CD4-positive, CD25-positive, alpha-beta regulatory T cell (primary cell): ENCODE data around the gene TRIP12. TPM values are rescaled to one million over a fixed set of nuclear protein-coding genes. Genes with fewer than 3 reads are reported as not detected.
A peak's percentile ranks its signal among the peaks of the same experiment; 100 is the strongest.
"Not testable (repeated sequence)": the region's sequence is repeated elsewhere in the genome, so short reads cannot be mapped to it uniquely, and the experiment has no call there.

Experiments used
- ATAC-seq, 2 donors: fragments of 150-1000 bp; cut with Tn5 transposase; one replicate each; pipeline ENCODE4 v1.10.0; 2021; ENCODE audit warnings: low read depth in 2 of 2, moderate number of reproducible peaks in 2 of 2, moderate library complexity in 1 of 2
- DNase-seq, 3 donors: peaks; one replicate each; pipeline versions ENCODE4 v3.0.0 to v3.0.0-alpha.2; 2012 to 2022; ENCODE audit warnings: mixed read lengths in 1 of 3
- H3K27ac ChIP-seq: one replicate; pipeline ENCODE4 v1.7.0; 2013; ENCODE audit warnings: mild to moderate bottlenecking, low read length; ENCODE audit not compliant: insufficient read depth, poor library complexity, severe bottlenecking
- H3K27me3 ChIP-seq: one replicate; pipeline ENCODE4 v1.7.0; 2013; ENCODE audit warnings: low read length; ENCODE audit not compliant: control insufficient read depth, insufficient read depth
- H3K36me3 ChIP-seq: one replicate; pipeline ENCODE4 v1.7.0; 2013; ENCODE audit warnings: mild to moderate bottlenecking, low read length, moderate library complexity; ENCODE audit not compliant: control insufficient read depth, insufficient read depth
- H3K4me1 ChIP-seq: 2 replicates; pipeline ENCODE4 v1.7.0; 2013; ENCODE audit warnings: mild to moderate bottlenecking, low read length; ENCODE audit not compliant: insufficient read depth, control insufficient read depth, poor library complexity, severe bottlenecking
- H3K4me3 ChIP-seq: one replicate; pipeline ENCODE4 v1.7.0; 2013; ENCODE audit warnings: low read depth, mild to moderate bottlenecking, low read length, moderate library complexity
- H3K9me3 ChIP-seq, 2 experiments: 1 replicate in 1 of 2; 2 replicates in 1 of 2; pipeline ENCODE4 v1.7.0; 2013; ENCODE audit warnings: low read length in 2 of 2, mild to moderate bottlenecking in 1 of 2, moderate library complexity in 1 of 2; ENCODE audit not compliant: control insufficient read depth in 2 of 2
- H3K27ac Mint-ChIP-seq, 3 donors: one replicate each; pipeline ENCODE4 v1.8.0; 2020 to 2022; ENCODE audit warnings: mild to moderate bottlenecking in 3 of 3, mixed read lengths in 3 of 3, moderate library complexity in 2 of 3
- H3K27me3 Mint-ChIP-seq: one replicate; pipeline ENCODE4 v1.8.0; 2022; ENCODE audit warnings: mild to moderate bottlenecking, mixed read lengths
- H3K36me3 Mint-ChIP-seq: one replicate; pipeline ENCODE4 v1.8.0; 2020; ENCODE audit warnings: mixed read lengths
- H3K4me1 Mint-ChIP-seq, 4 donors: one replicate each; pipeline ENCODE4 v1.8.0; 2020 to 2022; ENCODE audit warnings: mixed read lengths in 4 of 4, mild to moderate bottlenecking in 1 of 4
- H3K4me3 Mint-ChIP-seq, 4 donors: one replicate each; pipeline ENCODE4 v1.8.0; 2020 to 2022; ENCODE audit warnings: mild to moderate bottlenecking in 4 of 4, mixed read lengths in 4 of 4, moderate library complexity in 3 of 4
- H3K9me3 Mint-ChIP-seq, 7 donors: one replicate each; pipeline ENCODE4 v1.8.0; 2020 to 2022; ENCODE audit warnings: mixed read lengths in 7 of 7, mild to moderate bottlenecking in 3 of 7, moderate library complexity in 2 of 7
- polyA plus RNA-seq, 4 donors: library from polyadenylated mRNA; unstranded; fragments of 300-500 nt; fragmentation: Illumina TruSeq; gene quantifications; one replicate each; pipeline ENCODE4 v1.2.3, GENCODE V29; 2021
- total RNA-seq: library from RNA; stranded (reverse); gene quantifications from one replicate; pipeline ENCODE4 v1.2.3, GENCODE V29; 2022

Gene TRIP12
- total and polyA plus RNA-seq, 5 donors from 2014 or later, result 40.5 to 216 (median 48.3) TPM

GRCh38 chr2:229761663-229762062 is 160.1 kb downstream of the TRIP12 start:
- Mint-ChIP-seq H3K4me3 (no peak overlapping the region), H3K36me3 (peaks cover 22% of the 10 kb centered on the region), H3K27me3 (no peaks in the 10 kb centered on the region), H3K9me3 (no peaks in the 10 kb centered on the region), H3K27ac (no peak overlapping the region), H3K4me1 (no peaks in the 10 kb centered on the region)
- Histone ChIP-seq H3K27ac (no peak overlapping the region), H3K36me3 (peaks cover 27% of the 10 kb centered on the region), H3K4me3 (no peak overlapping the region), H3K9me3 (no peaks in the 10 kb centered on the region), H3K4me1 (no peaks in the 10 kb centered on the region), H3K27me3 (no peaks in the 10 kb centered on the region)
- ATAC-seq (no peak), DNase-seq (no peak)

- H3K27me3 ChIP-seq, H3K27ac Mint-ChIP-seq, H3K36me3 Mint-ChIP-seq, H3K27me3 Mint-ChIP-seq, H3K9me3 Mint-ChIP-seq, H3K27ac ChIP-seq, H3K4me1 Mint-ChIP-seq, H3K36me3 ChIP-seq, H3K9me3 ChIP-seq, H3K4me1 ChIP-seq, DNase-seq, H3K4me3 ChIP-seq, ATAC-seq: not testable (repeated sequence)
- H3K4me3 Mint-ChIP-seq, result peak overlapping the region in 1 of 4 donors; percentile 23
Observed at GRCh38 chr2:229757462-229757861, 164.3 kb downstream of the TRIP12 start.

- no peak for DNase-seq
- Histone ChIP-seq H3K4me3 (no peak overlapping the region), H3K27me3 (no peaks in the 10 kb centered on the region), H3K36me3 (no peaks in the 10 kb centered on the region), H3K9me3 (no peaks in the 10 kb centered on the region), H3K4me1 (no peaks in the 10 kb centered on the region), H3K27ac (no peak overlapping the region)
- ATAC-seq, result no peak
- Mint-ChIP-seq H3K36me3 (no peaks in the 10 kb centered on the region), H3K27me3 (no peaks in the 10 kb centered on the region), H3K4me1 (no peaks in the 10 kb centered on the region), H3K4me3 (no peak overlapping the region), H3K9me3 (no peaks in the 10 kb centered on the region), H3K27ac (no peak overlapping the region)
Observed at GRCh38 chr2:229752970-229753729, 168.7 kb downstream of the TRIP12 start.

GRCh38 chr2:229749779-229750178 is 172.0 kb downstream of the TRIP12 start:
- Mint-ChIP-seq H3K4me1 (no peaks in the 10 kb centered on the region), H3K27ac (peak overlapping the region in 1 of 3 donors; percentile 44)
- DNase-seq, result no peak

GRCh38 chr2:229748950-229749349 is 172.9 kb downstream of the TRIP12 start:
- DNase-seq (no peak), ATAC-seq (no peak)
- Mint-ChIP-seq H3K36me3 (no peaks in the 10 kb centered on the region), H3K4me1 (no peaks in the 10 kb centered on the region), H3K27me3 (peaks cover 7% of the 10 kb centered on the region), H3K9me3 (peaks cover 0 to 5% (median 0%) of the 10 kb centered on the region in 7 donors), H3K4me3 (no peak overlapping the region), H3K27ac (no peak overlapping the region)
- Histone ChIP-seq H3K27me3 (no peaks in the 10 kb centered on the region), H3K9me3 (no peaks in the 10 kb centered on the region), H3K27ac (no peak overlapping the region), H3K4me3 (no peak overlapping the region), H3K36me3 (no peaks in the 10 kb centered on the region), H3K4me1 (no peaks in the 10 kb centered on the region)

More at GRCh38 chr2:229749779-229750178, 172.0 kb downstream of the TRIP12 start:
- H3K4me3 ChIP-seq, result no peak overlapping the region
- no peaks in the 10 kb centered on the region for H3K4me1 ChIP-seq
- Mint-ChIP-seq H3K27me3 (peaks cover 4% of the 10 kb centered on the region), H3K36me3 (no peaks in the 10 kb centered on the region), H3K4me3 (no peak overlapping the region), H3K9me3 (peaks cover 0 to 5% (median 0%) of the 10 kb centered on the region in 7 donors)
- H3K27me3 ChIP-seq, result no peaks in the 10 kb centered on the region
- H3K27ac ChIP-seq, result no peak overlapping the region
- no peaks in the 10 kb centered on the region for H3K36me3 ChIP-seq
- no peaks in the 10 kb centered on the region for H3K9me3 ChIP-seq
- no peak for ATAC-seq

GRCh38 chr2:229742691-229743090 is 179.1 kb downstream of the TRIP12 start:
- not testable (repeated sequence) for H3K36me3 ChIP-seq, H3K4me3 ChIP-seq, H3K27ac ChIP-seq, DNase-seq, H3K4me1 ChIP-seq, H3K27ac Mint-ChIP-seq, ATAC-seq, H3K4me3 Mint-ChIP-seq, H3K27me3 ChIP-seq, H3K27me3 Mint-ChIP-seq, H3K4me1 Mint-ChIP-seq, H3K36me3 Mint-ChIP-seq, H3K9me3 ChIP-seq
- H3K9me3 Mint-ChIP-seq, result peaks cover 0 to 16% (median 8%) of the 10 kb centered on the region in 7 donors

- H3K36me3 ChIP-seq, result no peaks in the 10 kb centered on the region
- H3K27ac Mint-ChIP-seq, result no peak overlapping the region
- H3K36me3 Mint-ChIP-seq, result peaks cover 5% of the 10 kb centered on the region
- DNase-seq (no peak), ATAC-seq (no peak)
- no peak overlapping the region for H3K4me3 ChIP-seq
- peaks cover 15 to 19% of the 10 kb centered on the region in 2 experiments for H3K9me3 ChIP-seq
- H3K9me3 Mint-ChIP-seq, result peaks cover 0 to 27% (median 16%) of the 10 kb centered on the region in 7 donors
- no peaks in the 10 kb centered on the region for H3K27me3 ChIP-seq
- no peak overlapping the region for H3K27ac ChIP-seq
- H3K4me1 Mint-ChIP-seq, result no peaks in the 10 kb centered on the region
- peaks cover 13% of the 10 kb centered on the region for H3K27me3 Mint-ChIP-seq
- no peaks in the 10 kb centered on the region for H3K4me1 ChIP-seq
- H3K4me3 Mint-ChIP-seq, result no peak overlapping the region
Observed at GRCh38 chr2:229740279-229740678, 181.5 kb downstream of the TRIP12 start.

- DNase-seq (no peak), ATAC-seq (no peak)
- Histone ChIP-seq H3K4me3 (no peak overlapping the region), H3K36me3 (no peaks in the 10 kb centered on the region), H3K27me3 (no peaks in the 10 kb centered on the region), H3K9me3 (peaks cover 15 to 19% of the 10 kb centered on the region in 2 experiments), H3K27ac (no peak overlapping the region), H3K4me1 (no peaks in the 10 kb centered on the region)
- Mint-ChIP-seq H3K27ac (no peak overlapping the region), H3K36me3 (peaks cover 5% of the 10 kb centered on the region), H3K4me3 (no peak overlapping the region), H3K27me3 (peaks cover 6% of the 10 kb centered on the region), H3K9me3 (peaks cover 0 to 27% (median 16%) of the 10 kb centered on the region in 7 donors), H3K4me1 (no peaks in the 10 kb centered on the region)
Observed at GRCh38 chr2:229738024-229738625, 183.7 kb downstream of the TRIP12 start.
